WTC11 (cell line): ENCODE results near the gene ZBTB16. TPM values are rescaled to one million over a fixed set of nuclear protein-coding genes. Genes with fewer than 3 reads are reported as not detected.

Experiments
- ATAC-seq: fragments of 200-7000 bp; cut with Tn5 transposase; 2 replicates; pipeline ENCODE4 v1.10.0; 2021; ENCODE audit warnings: mild to moderate bottlenecking, moderate library complexity
- CTCF ChIA-PET: fragments of 300-600 bp; sonication (Branson Sonifier 250); formaldehyde crosslinking; loops from one replicate; lab custom pipeline; 2021; ENCODE audit warnings: antibody characterized with exemption; lab: Charles Lee
- POLR2A ChIA-PET: fragments of 350-600 bp; sonication (Branson Sonifier 250); formaldehyde crosslinking; loops from one replicate; lab custom pipeline; 2021; ENCODE audit warnings: antibody characterized with exemption; lab: Charles Lee
- DNase-seq: peaks from one replicate; pipeline ENCODE4 v3.0.0; 2021; ENCODE audit warnings: low spot score
- H3K27ac Mint-ChIP-seq: 2 replicates; pipeline ENCODE4 v1.8.0; 2021; ENCODE audit warnings: mixed read lengths
- H3K27me3 Mint-ChIP-seq: 2 replicates; pipeline ENCODE4 v1.8.0; 2021; ENCODE audit warnings: low read depth, mild to moderate bottlenecking, moderate library complexity, mixed read lengths
- H3K36me3 Mint-ChIP-seq: 2 replicates; pipeline ENCODE4 v1.8.0; 2021; ENCODE audit warnings: mixed read lengths
- H3K4me1 Mint-ChIP-seq: 2 replicates; pipeline ENCODE4 v1.8.0; 2022; ENCODE audit warnings: mixed read lengths
- H3K4me3 Mint-ChIP-seq: 2 replicates; pipeline ENCODE4 v1.8.0; 2021; ENCODE audit warnings: mild to moderate bottlenecking, moderate library complexity, mixed read lengths
- H3K9me3 Mint-ChIP-seq: 2 replicates; pipeline ENCODE4 v1.8.0; 2021; ENCODE audit warnings: mixed read lengths
- ATF1 ChIP-seq: sonication (generic); formaldehyde crosslinking; IDR thresholded peaks from 2 replicates; pipeline ENCODE4 v1.8.1; 2023; ENCODE audit warnings: mild to moderate bottlenecking, moderate library complexity, missing genetic modification reagents
- NFATC4 ChIP-seq: fragments of 250-450 bp; sonication (Bioruptor Pico); IDR thresholded peaks from 2 replicates; pipeline ENCODE4 v1.9.0; 2021; ENCODE audit warnings: mild to moderate bottlenecking
- NR1H2 ChIP-seq: sonication (generic); formaldehyde crosslinking; IDR thresholded peaks from 2 replicates; pipeline ENCODE4 v1.9.0; 2021; ENCODE audit warnings: mild to moderate bottlenecking, moderate library complexity, missing genetic modification reagents
- PRRX2 ChIP-seq: fragments of 250-450 bp; sonication (Bioruptor Pico); IDR thresholded peaks from 2 replicates; pipeline ENCODE4 v1.8.0; 2021; ENCODE audit warnings: mild to moderate bottlenecking
- RORB ChIP-seq: fragments of 250-450 bp; sonication (Bioruptor Pico); IDR thresholded peaks from 2 replicates; pipeline ENCODE4 v1.9.0; 2021; ENCODE audit warnings: mild to moderate bottlenecking
- SP1 ChIP-seq: sonication (generic); formaldehyde crosslinking; conservative IDR thresholded peaks from 2 replicates; pipeline ENCODE4 v1.8.1; 2022; ENCODE audit warnings: missing genetic modification reagents
- TEAD1 ChIP-seq: sonication (generic); formaldehyde crosslinking; IDR thresholded peaks from 2 replicates; pipeline ENCODE4 v1.8.0; 2022; ENCODE audit warnings: mild to moderate bottlenecking, missing genetic modification reagents
- ZNF219 ChIP-seq: sonication (generic); formaldehyde crosslinking; IDR thresholded peaks from 2 replicates; pipeline ENCODE4 v1.8.0; 2023; ENCODE audit warnings: missing genetic modification reagents, mild to moderate bottlenecking, borderline replicate concordance
- total RNA-seq: library from RNA; stranded (reverse); gene quantifications from 3 replicates; pipeline ENCODE4 v1.2.3, GENCODE V29; 2021
- TF ChIP-seq, protein P1 (sequence below): sonication (generic); formaldehyde crosslinking; conservative IDR thresholded peaks from 2 replicates; pipeline ENCODE4 v1.8.1; 2023; ENCODE audit warnings: mild to moderate bottlenecking, low read depth, missing genetic modification reagents, moderate library complexity
- TF ChIP-seq, protein P2 (sequence below): fragments of 200-600 bp; IDR thresholded peaks from 2 replicates; pipeline ENCODE4 v1.8.0; 2022; ENCODE audit warnings: antibody characterized with exemption
- TF ChIP-seq, protein P3 (sequence below): sonication (generic); formaldehyde crosslinking; IDR thresholded peaks from 2 replicates; pipeline ENCODE4 v1.8.1; 2022; ENCODE audit warnings: low read depth, mild to moderate bottlenecking, moderate library complexity, missing genetic modification reagents, borderline replicate concordance
- TF ChIP-seq, protein P4 (sequence below): sonication (generic); formaldehyde crosslinking; IDR thresholded peaks from 2 replicates; pipeline ENCODE4 v1.8.1; 2022; ENCODE audit warnings: mild to moderate bottlenecking, moderate library complexity, missing genetic modification reagents
- TF ChIP-seq, protein P5 (sequence below): sonication (generic); formaldehyde crosslinking; IDR thresholded peaks from 2 replicates; pipeline ENCODE4 v1.8.1; 2023; ENCODE audit warnings: mild to moderate bottlenecking, missing genetic modification reagents, moderate library complexity
- TF ChIP-seq, protein P6 (sequence below): sonication (generic); formaldehyde crosslinking; IDR thresholded peaks from 2 replicates; pipeline ENCODE4 v1.8.0; 2022; ENCODE audit warnings: mild to moderate bottlenecking, missing genetic modification reagents

Gene ZBTB16
- total RNA-seq, 1 experiment from 2014 or later, result 0.57 TPM

DNA sequence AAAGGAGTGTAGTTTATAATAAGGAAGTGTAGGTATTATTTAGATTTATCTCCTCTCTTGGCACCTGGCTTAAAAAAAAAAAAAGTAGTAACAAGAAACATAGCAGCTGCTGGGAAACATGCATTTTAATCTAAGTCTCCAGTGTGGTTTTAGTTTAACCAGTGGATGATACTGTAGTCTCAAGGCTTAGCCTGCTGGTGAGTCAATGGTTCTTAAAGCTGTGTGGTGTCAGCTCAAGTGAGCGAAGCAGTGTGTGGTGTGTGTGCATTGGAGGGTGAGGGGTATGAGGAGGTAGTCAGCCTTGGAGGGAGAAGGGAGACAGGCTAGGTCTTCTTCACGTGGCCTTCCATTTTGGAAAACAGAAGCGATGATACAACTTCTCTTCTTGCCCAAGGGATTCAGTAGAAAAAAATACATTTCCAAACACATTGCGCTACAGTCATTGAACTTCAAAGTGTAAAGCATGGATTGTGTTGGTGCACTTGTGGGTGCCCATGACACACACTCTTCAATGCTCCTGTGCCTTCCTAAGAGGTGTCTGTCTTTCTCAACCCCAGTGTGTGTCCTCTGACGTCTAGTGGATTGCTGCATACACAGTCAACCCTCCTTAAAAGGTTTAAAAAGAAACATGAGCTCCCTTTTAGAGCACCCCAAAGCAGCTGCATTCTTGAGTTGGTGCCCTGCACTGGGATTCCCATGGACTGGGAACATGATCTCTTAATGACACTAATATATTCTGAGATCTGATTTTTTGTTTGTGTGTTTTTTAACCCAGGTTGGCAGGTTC lies 40.1 kb downstream of the ZBTB16 start:
- H3K9me3 Mint-ChIP-seq, result no peaks in the 10 kb centered on the region
- POLR2A ChIA-PET, result no interaction called here
- no peak overlapping the region for H3K4me3 Mint-ChIP-seq
- TF ChIP-seq PRRX2, result no peak
- TF ChIP-seq SP1, result no peak
- no peak for TF ChIP-seq NR1H2
- H3K36me3 Mint-ChIP-seq, result no peaks in the 10 kb centered on the region
- peaks cover 9% of the 10 kb centered on the region; the same call in 1 of the 2 replicates for H3K4me1 Mint-ChIP-seq
- CTCF ChIA-PET, result interaction anchor here (1.2 to 1.3 kb wide), 2 partner anchors 16 to 112 kb away, joined by 3 to 4 read pairs; no protein-coding TSS in a partner anchor
- ATAC-seq (no peak), DNase-seq (no peak)
- no peak overlapping the region for H3K27ac Mint-ChIP-seq
- no peaks in the 10 kb centered on the region for H3K27me3 Mint-ChIP-seq

DNA sequence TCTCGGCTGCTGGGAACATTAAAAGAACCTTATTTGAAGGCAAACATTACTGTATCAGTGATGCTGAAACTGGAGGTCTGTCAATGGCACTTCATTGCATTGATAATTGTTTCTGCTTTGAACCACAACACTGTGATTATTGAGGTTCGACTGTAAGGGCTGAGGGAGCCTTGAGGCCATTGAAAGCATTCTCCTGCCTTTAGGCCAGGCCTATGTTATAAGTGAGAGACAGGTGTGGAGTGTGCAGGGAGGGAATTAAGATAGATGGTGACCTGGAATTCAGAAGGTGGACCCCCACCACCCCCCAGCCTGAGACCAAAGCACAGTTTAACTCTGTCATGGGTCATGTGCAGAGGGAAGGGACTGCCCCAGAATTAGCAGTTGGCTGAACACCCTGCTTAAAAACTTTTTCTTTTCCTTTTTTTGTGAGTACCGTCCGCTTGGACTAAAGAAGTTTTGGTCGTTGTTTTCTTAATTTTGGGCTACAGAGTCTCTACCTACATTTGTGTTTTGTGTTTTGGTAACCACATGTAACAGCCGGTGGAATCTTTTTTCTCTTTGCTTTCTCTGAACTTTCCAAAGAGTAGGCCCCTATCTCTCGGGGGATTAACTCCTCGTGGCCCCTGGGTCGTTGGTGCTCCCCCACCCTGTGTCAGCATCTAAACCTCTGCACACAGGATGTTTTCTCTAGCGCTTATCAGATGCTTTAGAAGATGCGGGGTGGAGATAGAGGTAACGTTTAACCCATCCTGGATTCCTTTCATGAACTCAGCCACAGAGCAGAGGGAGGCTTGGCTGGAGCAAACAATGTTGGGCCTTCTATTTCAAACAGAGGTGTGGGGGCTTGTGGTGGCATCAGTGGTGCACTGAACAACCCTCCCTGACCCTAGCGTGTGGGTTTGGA lies 43.7 kb downstream of the ZBTB16 start:
- H3K27ac Mint-ChIP-seq, result no peak overlapping the region
- TF ChIP-seq RORB (CRISPR knock-in tag) (no peak), NFATC4 (CRISPR knock-in tag) (no peak), TEAD1 (CRISPR knock-in tag) (no peak), ATF1 (CRISPR knock-in tag) (no peak), ZNF219 (no peak)
- TF ChIP-seq, protein P1, sequence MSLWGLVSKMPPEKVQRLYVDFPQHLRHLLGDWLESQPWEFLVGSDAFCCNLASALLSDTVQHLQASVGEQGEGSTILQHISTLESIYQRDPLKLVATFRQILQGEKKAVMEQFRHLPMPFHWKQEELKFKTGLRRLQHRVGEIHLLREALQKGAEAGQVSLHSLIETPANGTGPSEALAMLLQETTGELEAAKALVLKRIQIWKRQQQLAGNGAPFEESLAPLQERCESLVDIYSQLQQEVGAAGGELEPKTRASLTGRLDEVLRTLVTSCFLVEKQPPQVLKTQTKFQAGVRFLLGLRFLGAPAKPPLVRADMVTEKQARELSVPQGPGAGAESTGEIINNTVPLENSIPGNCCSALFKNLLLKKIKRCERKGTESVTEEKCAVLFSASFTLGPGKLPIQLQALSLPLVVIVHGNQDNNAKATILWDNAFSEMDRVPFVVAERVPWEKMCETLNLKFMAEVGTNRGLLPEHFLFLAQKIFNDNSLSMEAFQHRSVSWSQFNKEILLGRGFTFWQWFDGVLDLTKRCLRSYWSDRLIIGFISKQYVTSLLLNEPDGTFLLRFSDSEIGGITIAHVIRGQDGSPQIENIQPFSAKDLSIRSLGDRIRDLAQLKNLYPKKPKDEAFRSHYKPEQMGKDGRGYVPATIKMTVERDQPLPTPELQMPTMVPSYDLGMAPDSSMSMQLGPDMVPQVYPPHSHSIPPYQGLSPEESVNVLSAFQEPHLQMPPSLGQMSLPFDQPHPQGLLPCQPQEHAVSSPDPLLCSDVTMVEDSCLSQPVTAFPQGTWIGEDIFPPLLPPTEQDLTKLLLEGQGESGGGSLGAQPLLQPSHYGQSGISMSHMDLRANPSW (CRISPR knock-in tag), result no peak
- TF ChIP-seq, protein P2, sequence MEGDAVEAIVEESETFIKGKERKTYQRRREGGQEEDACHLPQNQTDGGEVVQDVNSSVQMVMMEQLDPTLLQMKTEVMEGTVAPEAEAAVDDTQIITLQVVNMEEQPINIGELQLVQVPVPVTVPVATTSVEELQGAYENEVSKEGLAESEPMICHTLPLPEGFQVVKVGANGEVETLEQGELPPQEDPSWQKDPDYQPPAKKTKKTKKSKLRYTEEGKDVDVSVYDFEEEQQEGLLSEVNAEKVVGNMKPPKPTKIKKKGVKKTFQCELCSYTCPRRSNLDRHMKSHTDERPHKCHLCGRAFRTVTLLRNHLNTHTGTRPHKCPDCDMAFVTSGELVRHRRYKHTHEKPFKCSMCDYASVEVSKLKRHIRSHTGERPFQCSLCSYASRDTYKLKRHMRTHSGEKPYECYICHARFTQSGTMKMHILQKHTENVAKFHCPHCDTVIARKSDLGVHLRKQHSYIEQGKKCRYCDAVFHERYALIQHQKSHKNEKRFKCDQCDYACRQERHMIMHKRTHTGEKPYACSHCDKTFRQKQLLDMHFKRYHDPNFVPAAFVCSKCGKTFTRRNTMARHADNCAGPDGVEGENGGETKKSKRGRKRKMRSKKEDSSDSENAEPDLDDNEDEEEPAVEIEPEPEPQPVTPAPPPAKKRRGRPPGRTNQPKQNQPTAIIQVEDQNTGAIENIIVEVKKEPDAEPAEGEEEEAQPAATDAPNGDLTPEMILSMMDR, result no peak
- TF ChIP-seq, protein P3, sequence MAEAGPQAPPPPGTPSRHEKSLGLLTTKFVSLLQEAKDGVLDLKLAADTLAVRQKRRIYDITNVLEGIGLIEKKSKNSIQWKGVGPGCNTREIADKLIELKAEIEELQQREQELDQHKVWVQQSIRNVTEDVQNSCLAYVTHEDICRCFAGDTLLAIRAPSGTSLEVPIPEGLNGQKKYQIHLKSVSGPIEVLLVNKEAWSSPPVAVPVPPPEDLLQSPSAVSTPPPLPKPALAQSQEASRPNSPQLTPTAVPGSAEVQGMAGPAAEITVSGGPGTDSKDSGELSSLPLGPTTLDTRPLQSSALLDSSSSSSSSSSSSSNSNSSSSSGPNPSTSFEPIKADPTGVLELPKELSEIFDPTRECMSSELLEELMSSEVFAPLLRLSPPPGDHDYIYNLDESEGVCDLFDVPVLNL (CRISPR knock-in tag), result no peak
- TF ChIP-seq, protein P4, sequence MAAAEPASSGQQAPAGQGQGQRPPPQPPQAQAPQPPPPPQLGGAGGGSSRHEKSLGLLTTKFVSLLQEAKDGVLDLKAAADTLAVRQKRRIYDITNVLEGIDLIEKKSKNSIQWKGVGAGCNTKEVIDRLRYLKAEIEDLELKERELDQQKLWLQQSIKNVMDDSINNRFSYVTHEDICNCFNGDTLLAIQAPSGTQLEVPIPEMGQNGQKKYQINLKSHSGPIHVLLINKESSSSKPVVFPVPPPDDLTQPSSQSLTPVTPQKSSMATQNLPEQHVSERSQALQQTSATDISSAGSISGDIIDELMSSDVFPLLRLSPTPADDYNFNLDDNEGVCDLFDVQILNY, result no peak
- TF ChIP-seq, protein P5, sequence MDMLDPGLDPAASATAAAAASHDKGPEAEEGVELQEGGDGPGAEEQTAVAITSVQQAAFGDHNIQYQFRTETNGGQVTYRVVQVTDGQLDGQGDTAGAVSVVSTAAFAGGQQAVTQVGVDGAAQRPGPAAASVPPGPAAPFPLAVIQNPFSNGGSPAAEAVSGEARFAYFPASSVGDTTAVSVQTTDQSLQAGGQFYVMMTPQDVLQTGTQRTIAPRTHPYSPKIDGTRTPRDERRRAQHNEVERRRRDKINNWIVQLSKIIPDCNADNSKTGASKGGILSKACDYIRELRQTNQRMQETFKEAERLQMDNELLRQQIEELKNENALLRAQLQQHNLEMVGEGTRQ (CRISPR knock-in tag), result no peak
- TF ChIP-seq, protein P6, sequence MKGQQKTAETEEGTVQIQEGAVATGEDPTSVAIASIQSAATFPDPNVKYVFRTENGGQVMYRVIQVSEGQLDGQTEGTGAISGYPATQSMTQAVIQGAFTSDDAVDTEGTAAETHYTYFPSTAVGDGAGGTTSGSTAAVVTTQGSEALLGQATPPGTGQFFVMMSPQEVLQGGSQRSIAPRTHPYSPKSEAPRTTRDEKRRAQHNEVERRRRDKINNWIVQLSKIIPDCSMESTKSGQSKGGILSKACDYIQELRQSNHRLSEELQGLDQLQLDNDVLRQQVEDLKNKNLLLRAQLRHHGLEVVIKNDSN (CRISPR knock-in tag), result no peak
- TF ChIP-seq, all 79 proteins: peak for 0
- Mint-ChIP-seq H3K4me3 (no peak overlapping the region), H3K36me3 (no peaks in the 10 kb centered on the region), H3K27me3 (no peaks in the 10 kb centered on the region), H3K9me3 (no peaks in the 10 kb centered on the region), H3K4me1 (peaks cover 17% of the 10 kb centered on the region)
- CTCF ChIA-PET, result no interaction called here
- ATAC-seq (no peak), DNase-seq (no peak)
- POLR2A ChIA-PET, result no interaction called here
